HUES64 (cell line): ENCODE measurements around the gene DRC7.
"Not testable (repeated sequence)": the region's sequence is repeated elsewhere in the genome, so short reads cannot be mapped to it uniquely, and the experiment has no call there.

ENCODE experiments used
- H3K27ac ChIP-seq: 2 replicates; pipeline ENCODE4 v1.7.0; 2013; ENCODE audit warnings: low read depth, low read length, inconsistent platforms
- H3K27me3 ChIP-seq: 2 replicates; pipeline ENCODE4 v1.6.1; 2013; ENCODE audit warnings: mild to moderate bottlenecking, low read length; ENCODE audit not compliant: insufficient read depth
- H3K36me3 ChIP-seq: 2 replicates; pipeline ENCODE4 v1.6.1; 2013; ENCODE audit warnings: mild to moderate bottlenecking, low read length; ENCODE audit not compliant: insufficient read depth
- H3K4me1 ChIP-seq: 2 replicates; pipeline ENCODE4 v1.6.1; 2013; ENCODE audit warnings: mild to moderate bottlenecking, low read length, moderate library complexity; ENCODE audit not compliant: insufficient read depth
- H3K4me3 ChIP-seq: 2 replicates; pipeline ENCODE4 v1.5.1; 2013; ENCODE audit warnings: mild to moderate bottlenecking, low read length, moderate library complexity
- H3K9ac ChIP-seq: 2 replicates; pipeline ENCODE4 v1.6.1; 2013; ENCODE audit warnings: mild to moderate bottlenecking, low read depth, low read length
- H3K9me3 ChIP-seq: 2 replicates; pipeline ENCODE4 v1.6.1; 2013; ENCODE audit warnings: low read depth, low read length; ENCODE audit not compliant: insufficient read depth
- whole genome bisulfite sequencing: fragments of 150-250, 120-280 bp; methylation state at CpG from one replicate; pipeline ENCODE4 v1.1.7; 2013; ENCODE audit warnings: missing lambda C conversion rate; 5-methylcytosine and 5-hydroxymethylcytosine counted together

DRC7 gene

GRCh38 chr16:57725151-57725550 is 30.5 kb downstream of the DRC7 start:
- no peak overlapping the region for H3K9ac ChIP-seq
- no peak overlapping the region for H3K27ac ChIP-seq
- H3K36me3 ChIP-seq, result no peaks in the 10 kb centered on the region
- H3K4me3 ChIP-seq, result no peak overlapping the region
- H3K4me1 ChIP-seq, result no peaks in the 10 kb centered on the region
- no peaks in the 10 kb centered on the region for H3K9me3 ChIP-seq
- no peaks in the 10 kb centered on the region for H3K27me3 ChIP-seq
- WGBS, result 91% methylated on average over 5 of the region's 5 CpGs

GRCh38 chr16:57725554-57725953 is 30.9 kb downstream of the DRC7 start:
- Histone ChIP-seq H3K9ac (no peak overlapping the region), H3K4me3 (no peak overlapping the region), H3K9me3 (no peaks in the 10 kb centered on the region), H3K36me3 (no peaks in the 10 kb centered on the region), H3K27ac (no peak overlapping the region), H3K4me1 (no peaks in the 10 kb centered on the region), H3K27me3 (no peaks in the 10 kb centered on the region)
- 88% methylated on average over 5 of the region's 5 CpGs for whole genome bisulfite sequencing

- Histone ChIP-seq H3K4me3 (no peak overlapping the region), H3K9ac (no peak overlapping the region), H3K36me3 (no peaks in the 10 kb centered on the region), H3K27me3 (no peaks in the 10 kb centered on the region), H3K27ac (no peak overlapping the region), H3K9me3 (no peaks in the 10 kb centered on the region), H3K4me1 (no peaks in the 10 kb centered on the region)
- WGBS, result 94% methylated on average over 30 of the region's 30 CpGs
Observed at GRCh38 chr16:57725976-57726375, 31.4 kb downstream of the DRC7 start.

- 89% methylated on average over 5 of the region's 7 CpGs for WGBS
- no peaks in the 10 kb centered on the region for H3K9me3 ChIP-seq
Observed at GRCh38 chr16:57726433-57726947, 31.9 kb downstream of the DRC7 start.

DNA sequence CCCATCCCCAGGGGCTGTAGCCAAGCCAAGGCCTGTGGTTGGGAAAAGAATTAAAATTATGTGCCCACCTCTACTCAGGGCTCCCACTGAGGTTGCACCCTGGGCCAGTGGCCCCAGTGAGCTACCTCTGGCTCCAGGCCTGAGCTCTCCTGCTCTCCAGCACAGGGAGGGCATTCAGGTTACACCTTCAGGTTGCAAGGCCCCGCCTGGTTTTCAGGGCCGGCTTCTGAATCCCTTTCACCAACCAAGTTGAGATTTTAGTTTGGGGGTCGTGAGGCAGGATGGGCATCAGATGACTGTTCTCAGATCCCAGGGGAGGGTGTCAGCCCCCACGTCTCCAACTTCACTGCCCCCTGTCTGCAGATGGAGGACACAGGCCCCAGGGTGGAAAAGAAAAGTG is 33.0 kb downstream of the DRC7 start:
- Histone ChIP-seq H3K4me1 (no peaks in the 10 kb centered on the region), H3K4me3 (no peak overlapping the region), H3K27me3 (no peaks in the 10 kb centered on the region), H3K27ac (no peak overlapping the region), H3K36me3 (no peaks in the 10 kb centered on the region), H3K9ac (no peak overlapping the region), H3K9me3 (no peaks in the 10 kb centered on the region)
- 69% methylated on average over 4 of the region's 4 CpGs for WGBS

More at GRCh38 chr16:57726433-57726947, 31.9 kb downstream of the DRC7 start:
- Histone ChIP-seq H3K27ac (no peak overlapping the region), H3K27me3 (no peaks in the 10 kb centered on the region), H3K4me1 (no peaks in the 10 kb centered on the region), H3K9ac (no peak overlapping the region), H3K36me3 (no peaks in the 10 kb centered on the region), H3K4me3 (no peak overlapping the region)

GRCh38 chr16:57728336-57729181 is 34.0 kb downstream of the DRC7 start:
- no peak overlapping the region for H3K4me3 ChIP-seq
- no peaks in the 10 kb centered on the region for H3K36me3 ChIP-seq
- WGBS, result 94% methylated on average over 14 of the region's 14 CpGs
- no peaks in the 10 kb centered on the region for H3K27me3 ChIP-seq
- no peaks in the 10 kb centered on the region for H3K9me3 ChIP-seq
- H3K27ac ChIP-seq, result no peak overlapping the region
- no peaks in the 10 kb centered on the region for H3K4me1 ChIP-seq
- no peak overlapping the region for H3K9ac ChIP-seq

DNA sequence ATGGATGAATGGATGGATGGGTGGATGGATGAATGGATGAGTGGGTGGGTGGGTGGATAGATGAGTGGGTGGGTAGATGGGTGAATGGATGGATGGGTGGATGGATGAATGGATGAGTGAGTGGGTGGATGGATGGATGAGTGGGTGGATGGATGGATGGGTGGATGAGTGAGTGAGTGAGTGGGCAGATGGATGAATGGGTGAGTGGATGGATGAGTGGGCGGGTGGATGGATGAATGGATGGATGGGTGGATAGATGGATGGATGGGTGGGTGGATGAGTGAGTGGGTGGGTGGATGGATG is 34.5 kb downstream of the DRC7 start:
- Histone ChIP-seq H3K9me3 (no peaks in the 10 kb centered on the region), H3K36me3 (no peaks in the 10 kb centered on the region), H3K27ac (no peak overlapping the region), H3K9ac (no peak overlapping the region), H3K27me3 (no peaks in the 10 kb centered on the region), H3K4me1 (no peaks in the 10 kb centered on the region), H3K4me3 (no peak overlapping the region)
- 83% methylated on average over 1 of the region's 1 CpG for WGBS

DNA sequence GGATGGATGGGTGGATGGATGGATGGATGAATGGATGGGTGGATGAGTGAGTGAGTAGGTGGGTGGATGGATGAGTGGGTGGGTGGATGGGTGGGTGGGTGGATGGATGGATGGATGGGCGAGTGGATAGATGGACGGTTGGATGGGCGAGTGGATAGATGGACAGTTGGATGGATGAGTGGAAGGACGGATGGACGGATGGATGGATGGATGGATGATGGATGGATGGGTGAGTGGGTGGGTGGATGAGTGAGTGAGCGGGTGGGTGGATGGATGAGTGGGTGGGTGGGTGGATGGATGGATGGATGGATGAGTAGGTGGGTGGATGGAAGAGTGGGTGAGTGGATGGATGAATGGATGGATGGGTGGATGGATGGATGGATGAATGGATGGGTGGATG is 35.2 kb downstream of the DRC7 start:
- WGBS, result 89% methylated on average over 6 of the region's 6 CpGs
- not testable (repeated sequence) for H3K9ac ChIP-seq, H3K4me1 ChIP-seq, H3K27ac ChIP-seq, H3K27me3 ChIP-seq, H3K9me3 ChIP-seq, H3K36me3 ChIP-seq, H3K4me3 ChIP-seq

DNA sequence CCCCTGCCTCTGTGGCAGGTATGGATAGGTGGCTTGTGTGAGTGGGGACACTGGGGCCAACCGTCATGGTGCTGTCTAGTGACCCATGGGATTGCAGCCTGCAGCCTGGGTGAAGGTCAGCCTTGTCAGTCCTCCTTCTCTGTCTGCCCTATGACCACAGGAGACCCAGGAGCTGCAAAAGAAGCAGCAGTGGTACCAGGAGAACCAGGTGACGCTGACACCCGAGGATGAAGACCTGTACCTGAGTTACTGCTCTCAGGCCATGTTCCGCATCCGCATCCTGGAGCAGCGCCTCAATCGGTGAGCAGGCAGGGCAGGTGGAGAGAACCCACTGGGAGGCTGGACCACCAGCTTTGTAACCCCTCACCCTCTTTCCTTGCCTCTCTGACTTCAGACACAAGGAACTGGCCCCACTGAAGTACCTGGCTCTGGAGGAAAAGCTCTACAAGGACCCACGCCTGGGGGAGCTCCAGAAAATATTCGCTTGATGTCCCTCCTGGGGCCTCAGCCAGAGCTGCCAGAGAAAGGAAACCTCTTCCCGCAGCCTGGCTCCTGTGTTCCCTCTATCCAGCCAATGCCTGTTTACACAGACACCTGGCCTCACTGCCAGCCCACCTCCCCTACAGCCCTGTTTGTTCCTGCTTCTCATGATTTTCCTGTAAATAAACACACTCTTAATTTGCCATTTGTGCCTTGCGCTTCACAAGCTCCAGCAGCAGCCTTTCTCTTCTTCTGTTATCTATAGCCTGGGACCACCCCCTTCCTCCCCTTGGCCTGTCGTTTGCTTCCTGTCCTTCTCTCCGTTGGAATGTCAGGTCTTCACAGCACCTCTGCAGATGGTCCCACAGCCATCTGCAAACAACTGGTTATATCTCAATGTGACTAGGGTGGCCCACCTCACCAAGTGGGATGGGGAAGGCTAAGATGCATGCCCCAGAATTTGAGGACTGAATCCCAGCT is 36.4 kb downstream of the DRC7 start:
- Histone ChIP-seq H3K36me3 (no peaks in the 10 kb centered on the region), H3K27me3 (no peaks in the 10 kb centered on the region), H3K4me3 (no peak overlapping the region), H3K27ac (no peak overlapping the region), H3K9ac (no peak overlapping the region), H3K9me3 (no peaks in the 10 kb centered on the region), H3K4me1 (no peaks in the 10 kb centered on the region)
- 76% methylated on average over 13 of the region's 13 CpGs for WGBS

- no peak overlapping the region for H3K27ac ChIP-seq
- no peak overlapping the region for H3K9ac ChIP-seq
- peaks cover 5% of the 10 kb centered on the region; the same call in 1 of the 2 replicates for H3K4me1 ChIP-seq
- WGBS, result 100% methylated on average over 2 of the region's 2 CpGs
- H3K27me3 ChIP-seq, result no peaks in the 10 kb centered on the region
- no peak overlapping the region for H3K4me3 ChIP-seq
- 0 out of 2 replicates have a peak, but pooled peaks cover under 1% of the 10 kb centered on the region for H3K36me3 ChIP-seq
- no peaks in the 10 kb centered on the region for H3K9me3 ChIP-seq
Observed at GRCh38 chr16:57732037-57732436, 37.4 kb downstream of the DRC7 start.

DNA sequence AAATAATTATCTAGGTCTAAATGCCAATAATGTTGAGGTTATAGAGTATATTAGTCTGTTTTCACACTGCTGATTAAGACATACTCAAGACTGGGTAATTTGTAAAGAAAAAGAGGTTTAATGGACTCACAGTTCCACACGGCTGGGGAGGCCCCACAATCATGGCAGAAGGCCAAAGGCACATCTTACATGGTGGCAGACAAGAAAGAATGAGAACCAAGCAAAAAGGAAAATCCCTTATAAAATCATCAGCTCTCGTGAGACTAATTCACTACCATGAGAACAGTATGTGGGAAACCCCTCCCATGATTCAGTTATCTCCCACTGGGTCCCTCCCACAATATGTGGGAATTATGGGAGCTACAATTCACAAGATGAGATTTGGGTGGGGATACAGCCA is 38.1 kb downstream of the DRC7 start:
- WGBS, result 96% methylated on average over 2 of the region's 2 CpGs
- H3K4me1 ChIP-seq, result peaks cover 5% of the 10 kb centered on the region; the same call in 1 of the 2 replicates
- no peak overlapping the region for H3K27ac ChIP-seq
- H3K9ac ChIP-seq, result no peak overlapping the region
- H3K9me3 ChIP-seq, result no peaks in the 10 kb centered on the region
- no peaks in the 10 kb centered on the region for H3K27me3 ChIP-seq
- H3K4me3 ChIP-seq, result no peak overlapping the region
- H3K36me3 ChIP-seq, result peaks cover 7% of the 10 kb centered on the region; the same call in 1 of the 2 replicates
